H1 (cell line): Measurements from ENCODE around the gene FGL2. TPM values are rescaled to one million over a fixed set of nuclear protein-coding genes. Genes with fewer than 3 reads are reported as not detected.

Experiments used
- CTCF ChIA-PET: fragments of 300-600 bp; sonication (Branson Sonifier 250); formaldehyde crosslinking; loops from one replicate; lab custom pipeline; 2021; ENCODE audit not compliant: partially characterized antibody; lab: Charles Lee
- POLR2A ChIA-PET: fragments of 300-600 bp; sonication (Branson Sonifier 250); formaldehyde crosslinking; loops from one replicate; lab custom pipeline; 2021; ENCODE audit warnings: inconsistent platforms; ENCODE audit not compliant: partially characterized antibody; lab: Charles Lee
- DNase-seq, 2 experiments: peaks; one replicate each; pipeline versions ENCODE4 v3.0.0 to v3.0.0-alpha.2; 2010 to 2022; ENCODE audit warnings: low spot score in 2 of 2, low read depth in 1 of 2, mixed read lengths in 1 of 2
- FAIRE-seq: peaks from 2 replicates; lab custom pipeline; 2011; peaks lifted over from hg19 to GRCh38; lab: Jason Lieb, UNC
- H2AFZ ChIP-seq: 2 replicates; pipeline ENCODE4 v1.8.1; 2012; ENCODE audit warnings: low read length, inconsistent platforms
- H2AK5ac ChIP-seq: 2 replicates; pipeline ENCODE4 v1.6.1; 2013; ENCODE audit warnings: low read depth, low read length
- H2BK120ac ChIP-seq: replicated peaks from 2 replicates; pipeline ENCODE3; 2013; ENCODE audit warnings: low read depth, low read length, inconsistent platforms
- H2BK12ac ChIP-seq: 2 replicates; pipeline ENCODE4 v1.6.1; 2013; ENCODE audit warnings: low read depth, low read length
- H2BK15ac ChIP-seq: 2 replicates; pipeline ENCODE4 v1.6.1; 2013; ENCODE audit warnings: low read length
- H2BK20ac ChIP-seq: 2 replicates; pipeline ENCODE4 v1.6.1; 2013; ENCODE audit warnings: low read length
- H2BK5ac ChIP-seq: 2 replicates; pipeline ENCODE4 v1.6.1; 2013; ENCODE audit warnings: low read depth, low read length
- H3K14ac ChIP-seq: 2 replicates; pipeline ENCODE4 v1.6.1; 2013; ENCODE audit warnings: inconsistent platforms; ENCODE audit not compliant: insufficient read length
- H3K18ac ChIP-seq: 2 replicates; pipeline ENCODE4 v1.6.1; 2013; ENCODE audit warnings: low read length; ENCODE audit errors: extremely low read depth
- H3K23ac ChIP-seq: 2 replicates; pipeline ENCODE4 v1.6.1; 2013; ENCODE audit warnings: inconsistent platforms; ENCODE audit not compliant: insufficient read length
- H3K23me2 ChIP-seq: 2 replicates; pipeline ENCODE4 v1.6.1; 2013; ENCODE audit warnings: low read depth, low read length
- H3K27ac ChIP-seq: 2 replicates; pipeline ENCODE4 v1.6.1; 2011; ENCODE audit warnings: low read depth, low read length, inconsistent platforms
- H3K27me3 ChIP-seq, 4 experiments: replicated peaks in 1 of 4; 1 replicate in 1 of 4; 2 replicates in 3 of 4; pipeline versions ENCODE4 v1.6.1 to v1.8.1; 2011 to 2013; ENCODE audit warnings: low read length in 3 of 4, mild to moderate bottlenecking in 3 of 4, inconsistent platforms in 2 of 4, mixed read lengths in 2 of 4, moderate library complexity in 1 of 4; ENCODE audit not compliant: control insufficient read depth in 3 of 4, insufficient read depth in 3 of 4; ENCODE audit errors: extremely low read depth in 1 of 4
- H3K36me3 ChIP-seq, 4 experiments: 2 replicates each; pipeline versions ENCODE4 v1.6.1 to v1.8.1; 2011 to 2013; ENCODE audit warnings: mild to moderate bottlenecking in 4 of 4, low read length in 3 of 4, moderate library complexity in 2 of 4, control low read depth in 1 of 4, inconsistent platforms in 1 of 4; ENCODE audit not compliant: insufficient read depth in 4 of 4, control insufficient read depth in 2 of 4
- H3K4ac ChIP-seq: replicated peaks from 2 replicates; pipeline ENCODE3; 2013; ENCODE audit warnings: low read length, low read depth, mixed read lengths, inconsistent platforms; ENCODE audit not compliant: insufficient read length
- H3K4me1 ChIP-seq, 4 experiments: replicated peaks in 1 of 4; 1 replicate in 1 of 4; 2 replicates in 3 of 4; pipeline versions ENCODE4 v1.6.1 to v1.8.1; 2011 to 2013; ENCODE audit warnings: low read length in 3 of 4, inconsistent platforms in 2 of 4, mixed read lengths in 1 of 4; ENCODE audit not compliant: insufficient read depth in 4 of 4, control insufficient read depth in 3 of 4
- H3K4me2 ChIP-seq, 2 experiments: 2 replicates each; pipeline versions ENCODE4 v1.6.1 to v1.8.1; 2011 to 2013; ENCODE audit warnings: low read depth in 2 of 2, low read length in 2 of 2, control low read depth in 1 of 2, inconsistent platforms in 1 of 2, mild to moderate bottlenecking in 1 of 2; ENCODE audit not compliant: insufficient read depth in 1 of 2
- H3K4me3 ChIP-seq, 4 experiments: fragments of 200-600, 300-600 bp in 1 of 4; sonication (generic), shearing (Covaris generic), sonication (Bioruptor Twin) in 1 of 4; 2 replicates each; pipeline versions ENCODE4 v1.5.1 to v1.8.1; 2011 to 2016; ENCODE audit warnings: low read length in 4 of 4, low read depth in 3 of 4, control low read depth in 2 of 4, inconsistent platforms in 2 of 4, mild to moderate bottlenecking in 2 of 4, mixed read lengths in 1 of 4, moderate library complexity in 1 of 4; ENCODE audit not compliant: insufficient read depth in 2 of 4; ENCODE audit errors: extremely low read depth in 1 of 4
- H3K56ac ChIP-seq: replicated peaks from 2 replicates; pipeline ENCODE3; 2013; ENCODE audit warnings: low read depth, mild to moderate bottlenecking, mixed read lengths, low read length, inconsistent platforms; ENCODE audit not compliant: insufficient read length
- H3K79me1 ChIP-seq: 2 replicates; pipeline ENCODE4 v1.6.1; 2013; ENCODE audit warnings: low read depth, low read length, control low read depth
- H3K79me2 ChIP-seq, 2 experiments: 2 replicates each; pipeline versions ENCODE4 v1.6.1 to v1.8.1; 2012 to 2013; ENCODE audit warnings: low read length in 2 of 2, mild to moderate bottlenecking in 2 of 2, inconsistent platforms in 1 of 2; ENCODE audit not compliant: insufficient read depth in 2 of 2, control insufficient read depth in 1 of 2
- H3K9ac ChIP-seq, 4 experiments: replicated peaks in 1 of 4; 1 replicate in 1 of 4; 2 replicates in 3 of 4; pipeline versions ENCODE4 v1.6.1 to v1.8.1; 2011 to 2013; ENCODE audit warnings: low read depth in 3 of 4, low read length in 3 of 4, control low read depth in 2 of 4, mild to moderate bottlenecking in 2 of 4, moderate library complexity in 2 of 4, inconsistent platforms in 1 of 4; ENCODE audit errors: extremely low read depth in 1 of 4
- H3K9me3 ChIP-seq, 2 experiments: 2 replicates each; pipeline versions ENCODE4 v1.6.1 to v1.8.1; 2012 to 2013; ENCODE audit warnings: mild to moderate bottlenecking in 2 of 2, moderate library complexity in 2 of 2, control low read depth in 1 of 2, inconsistent platforms in 1 of 2, low read depth in 1 of 2, low read length in 1 of 2, mixed read lengths in 1 of 2; ENCODE audit not compliant: insufficient read depth in 2 of 2
- H4K20me1 ChIP-seq, 2 experiments: replicated peaks in 1 of 2; 2 replicates each; pipeline versions ENCODE3 to v1.8.1; 2011 to 2013; ENCODE audit warnings: inconsistent platforms in 2 of 2, low read length in 2 of 2, mild to moderate bottlenecking in 1 of 2; ENCODE audit not compliant: insufficient read depth in 2 of 2, control insufficient read depth in 1 of 2
- H4K5ac ChIP-seq: 2 replicates; pipeline ENCODE4 v1.6.1; 2013; ENCODE audit warnings: low read length, low read depth, mixed read lengths, inconsistent platforms; ENCODE audit not compliant: insufficient read length
- H4K8ac ChIP-seq: 2 replicates; pipeline ENCODE4 v1.8.0; 2013; ENCODE audit warnings: mild to moderate bottlenecking, moderate library complexity, low read length, inconsistent platforms; ENCODE audit not compliant: insufficient read depth; ENCODE audit errors: extremely low read depth
- H4K91ac ChIP-seq: replicated peaks from 2 replicates; pipeline ENCODE3; 2013; ENCODE audit warnings: low read length, mixed read lengths, inconsistent platforms; ENCODE audit not compliant: insufficient read length
- TBP ChIP-seq: IDR thresholded peaks from 2 replicates; pipeline ENCODE4 v1.6.1; 2011; ENCODE audit warnings: low read depth, low read length, improper control_type of control experiment
- WGBS, 2 experiments: shearing (Covaris generic) in 1 of 2; methylation state at CpG; one replicate each; pipeline versions ENCODE4 v1.1.6 to v1.1.7; 2013 to 2015; ENCODE audit warnings: low lambda C conversion rate in 2 of 2, mixed read lengths in 2 of 2, inconsistent platforms in 1 of 2, low coverage in 1 of 2, missing lambda C conversion rate in 1 of 2; ENCODE audit not compliant: insufficient replicate concordance in 2 of 2, insufficient coverage in 1 of 2, insufficient read length in 1 of 2; ENCODE audit errors: extremely low coverage in 1 of 2, missing lambda C conversion rate in 1 of 2; 5-methylcytosine and 5-hydroxymethylcytosine counted together
- polyA plus RNA-seq, 7 experiments: library from polyadenylated mRNA; depleted of rRNA in 3 of 7; stranded (reverse) in 5 of 7; unstranded in 2 of 7; fragments of >200 nt in 5 of 7; fragments of 200-250 nt in 2 of 7; gene quantifications; 1 replicate in 5 of 7; 2 replicates in 1 of 7; 4 replicates in 1 of 7; pipeline versions ENCODE4 v1.2.1 to v1.2.3, GENCODE V29; 2011 to 2013; ENCODE audit warnings: missing spikeins in 2 of 7, mixed read lengths in 2 of 7
- total RNA-seq: library from RNA; stranded (reverse); fragmentation: NEBNext Ultra II Directional; extraction: Animal tissue kit (Norgen Biotek cat#: 25700); gene quantifications from 2 replicates; pipeline ENCODE4 v1.2.1, GENCODE V29; 2021

Gene FGL2
- total and polyA plus RNA-seq, 2 of the 8 experiments (the other 6 are each of a cell fraction or from before 2014, with no cell fraction given) = not detected

DNA sequence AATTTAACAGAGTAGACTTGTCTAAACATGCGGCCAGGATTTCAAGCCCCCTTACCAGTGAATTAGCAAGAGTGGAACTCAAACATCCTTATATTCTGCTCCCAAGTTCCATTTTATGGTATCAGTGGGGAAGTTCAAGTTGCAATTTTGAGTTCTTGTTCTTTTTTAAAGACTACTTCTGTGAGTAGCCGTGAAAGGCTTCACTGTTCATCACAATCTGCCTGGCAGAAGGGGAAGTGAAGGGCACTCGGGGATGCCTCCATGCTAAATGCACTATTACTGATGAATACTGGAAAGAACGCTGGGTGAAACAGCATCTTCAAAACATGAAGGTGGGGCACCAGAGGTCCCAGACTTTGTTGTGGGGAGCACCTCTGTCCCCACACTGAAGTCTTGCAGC is 22.4 kb upstream of the FGL2 start:
- Histone ChIP-seq H3K4me1 (no peaks in the 10 kb centered on the region), H3K4me2 (no peak overlapping the region), H3K9me3 (peaks cover 0 to 2% of the 10 kb centered on the region in 2 experiments; a peak in 1 of 4 replicates), H3K4ac (no peak overlapping the region), H3K36me3 (no peaks in the 10 kb centered on the region), H4K8ac (no peak overlapping the region), H3K27me3 (no peaks in the 10 kb centered on the region), H3K27ac (no peak overlapping the region), H2BK120ac (no peak overlapping the region), H3K14ac (no peak overlapping the region), H3K56ac (no peak overlapping the region), H3K79me1 (no peaks in the 10 kb centered on the region), H3K79me2 (no peaks in the 10 kb centered on the region), H3K4me3 (no peak overlapping the region), H4K5ac (no peak overlapping the region), H3K9ac (no peak overlapping the region), H4K91ac (no peak overlapping the region), H2BK15ac (no peak overlapping the region), H4K20me1 (no peaks in the 10 kb centered on the region), H2BK12ac (no peak overlapping the region), H3K23me2 (no peaks in the 10 kb centered on the region), H3K23ac (no peak overlapping the region), H2AK5ac (no peak overlapping the region), H2AFZ (no peak overlapping the region), H2BK20ac (no peak overlapping the region), H2BK5ac (no peak overlapping the region), H3K18ac (no peak overlapping the region)
- DNase-seq (no peak), FAIRE-seq (no peak)
- ChIA-PET POLR2A (no interaction called here), CTCF (interaction anchor here (1.5 kb wide), 1 partner anchor 25 kb away, joined by 3 read pairs; no protein-coding TSS in a partner anchor)
- WGBS, 2 experiments = 91% methylated on average over 4 of the region's 4 CpGs; no CpG with 5 or more reads in 1 of the 2 experiments
- TF ChIP-seq TBP = no peak
